ENCODE measurements around the gene APOC1. TPM values are rescaled to one million over a fixed set of nuclear protein-coding genes. Genes with fewer than 3 reads are reported as not detected.

The APOC1 gene
- total RNA-seq, 1 donor from 2014 or later, result 14.5 TPM

GRCh38 chr19:44968670-44969069 is 54.3 kb downstream of the APOC1 start:
- Histone ChIP-seq H3K9me3 (no peaks in the 10 kb centered on the region), H3K27me3 (no peaks in the 10 kb centered on the region), H3K4me3 (no peak overlapping the region), H3K36me3 (peaks cover 0 to 21% of the 10 kb centered on the region in 2 donors), H3K27ac (no peak overlapping the region), H3K4me1 (no peaks in the 10 kb centered on the region)
- DNase-seq (ENCODE audit: extremely low spot score in 2 of 2), result no peak
- intact Hi-C loops (cut with DNase I), result no loop called here
- TF ChIP-seq CTCF (IDR thresholded peaks at IDR 0.05) (no peak), POLR2A (IDR thresholded peaks at IDR 0.05) (no peak), POLR2AphosphoS5 (IDR thresholded peaks at IDR 0.05; ENCODE audit: insufficient read depth in 1 of 2, low read depth in 1 of 2) (no peak)

Other genes starting within 250 kb of the APOC1 start
- 7.1 TPM for gene CEACAM19, start 243.1 kb upstream of the APOC1 start, total RNA-seq
- gene CEACAM16, start 215.5 kb upstream of the APOC1 start, total RNA-seq, result not detected
- 86.9 TPM for gene BCL3, start 165.9 kb upstream of the APOC1 start, total RNA-seq
- 42.2 TPM for gene CBLC, start 136.7 kb upstream of the APOC1 start, total RNA-seq
- 57.2 TPM for gene BCAM, start 105.5 kb upstream of the APOC1 start, total RNA-seq
- 72.9 TPM for gene NECTIN2, start 68.3 kb upstream of the APOC1 start, total RNA-seq
- 31.4 TPM for gene TOMM40, start 23.4 kb upstream of the APOC1 start, total RNA-seq
- gene APOE, start 8.8 kb upstream of the APOC1 start, total RNA-seq, result 170 TPM
- not detected for gene APOC4, start 27.6 kb downstream of the APOC1 start, total RNA-seq
- gene APOC2, start 31.4 kb downstream of the APOC1 start, total RNA-seq, result not detected
- gene CLPTM1, start 40.8 kb downstream of the APOC1 start, total RNA-seq, result 130 TPM
- gene RELB, start 86.9 kb downstream of the APOC1 start, total RNA-seq, result 2.9 TPM
- gene CLASRP, start 124.4 kb downstream of the APOC1 start, total RNA-seq, result 93.5 TPM
- 5.6 TPM for gene ZNF296, start 161.9 kb downstream of the APOC1 start, total RNA-seq
- 42.0 TPM for gene GEMIN7, start 164.7 kb downstream of the APOC1 start, total RNA-seq
- 23.8 TPM for gene PPP1R37, start 178.6 kb downstream of the APOC1 start, total RNA-seq
- 14.0 TPM for gene NKPD1, start 246.4 kb downstream of the APOC1 start, total RNA-seq

All from vagina (tissue), 2 donors.